NCI-H69 (cell line): ENCODE measurements around the gene DGKG.

Experiments
- DNase-seq: peaks from one replicate; lab custom pipeline; 2025; lab: John Stamatoyannopoulos, UW

Gene DGKG

GRCh38 chr3:186275436-186275835 lies 86.6 kb downstream of the DGKG start:
- DNase-seq: no peak

GRCh38 chr3:186273586-186273985 lies 88.4 kb downstream of the DGKG start:
- no peak for DNase-seq

GRCh38 chr3:186270701-186271100 lies 91.3 kb downstream of the DGKG start:
- no peak for DNase-seq

- no peak for DNase-seq
These were observed 93.2 kb downstream of the DGKG start for GRCh38 chr3:186268616-186269448.

- no peak for DNase-seq
These were observed 94.3 kb downstream of the DGKG start for GRCh38 chr3:186267758-186268157.

- no peak for DNase-seq
These were observed 97.2 kb downstream of the DGKG start for GRCh38 chr3:186264608-186265400.

- peak; percentile 10 for DNase-seq
These were observed 100.4 kb downstream of the DGKG start for GRCh38 chr3:186261638-186262037.

GRCh38 chr3:186260726-186261125 lies 101.3 kb downstream of the DGKG start:
- DNase-seq: no peak

- DNase-seq: peak; percentile 66
These were observed 102.2 kb downstream of the DGKG start for GRCh38 chr3:186259612-186260383.

GRCh38 chr3:186258968-186259367 lies 103.1 kb downstream of the DGKG start:
- peak; percentile 5 for DNase-seq

GRCh38 chr3:186257866-186258265 lies 104.2 kb downstream of the DGKG start:
- no peak for DNase-seq

GRCh38 chr3:186255703-186256331 lies 106.2 kb downstream of the DGKG start:
- peak; percentile 33 for DNase-seq

- no peak for DNase-seq
These were observed 107.1 kb downstream of the DGKG start for GRCh38 chr3:186254676-186255650.

- peak; percentile 24 for DNase-seq
These were observed 110.0 kb downstream of the DGKG start for GRCh38 chr3:186251948-186252619.

GRCh38 chr3:186248850-186249249 lies 113.2 kb downstream of the DGKG start:
- DNase-seq: no peak

GRCh38 chr3:186247821-186248814 lies 113.9 kb downstream of the DGKG start:
- DNase-seq: no peak

GRCh38 chr3:186246941-186247340 lies 115.1 kb downstream of the DGKG start:
- no peak for DNase-seq

GRCh38 chr3:186244016-186244415 lies 118.0 kb downstream of the DGKG start:
- DNase-seq: no peak
